Measurements from ENCODE around the gene ACKR2. TPM values are rescaled to one million over a fixed set of nuclear protein-coding genes. Genes with fewer than 3 reads are reported as not detected.
A peak's percentile ranks its signal among the peaks of the same experiment; 100 is the strongest.

Gene ACKR2, protein sequence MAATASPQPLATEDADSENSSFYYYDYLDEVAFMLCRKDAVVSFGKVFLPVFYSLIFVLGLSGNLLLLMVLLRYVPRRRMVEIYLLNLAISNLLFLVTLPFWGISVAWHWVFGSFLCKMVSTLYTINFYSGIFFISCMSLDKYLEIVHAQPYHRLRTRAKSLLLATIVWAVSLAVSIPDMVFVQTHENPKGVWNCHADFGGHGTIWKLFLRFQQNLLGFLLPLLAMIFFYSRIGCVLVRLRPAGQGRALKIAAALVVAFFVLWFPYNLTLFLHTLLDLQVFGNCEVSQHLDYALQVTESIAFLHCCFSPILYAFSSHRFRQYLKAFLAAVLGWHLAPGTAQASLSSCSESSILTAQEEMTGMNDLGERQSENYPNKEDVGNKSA
- total RNA-seq: 19.0 TPM

- DNase-seq (ENCODE audit: low spot score): no peak
- intact Hi-C loops (cut with DNase I): no loop called here
- no peak for ATAC-seq
These were observed at the start of gene ACKR2 for GRCh38 chr3:42809202-42809601. ACKR2 (plus strand) TSS chr3:42809445; CDS start chr3:42864503, 55,058 bp downstream.

DNA sequence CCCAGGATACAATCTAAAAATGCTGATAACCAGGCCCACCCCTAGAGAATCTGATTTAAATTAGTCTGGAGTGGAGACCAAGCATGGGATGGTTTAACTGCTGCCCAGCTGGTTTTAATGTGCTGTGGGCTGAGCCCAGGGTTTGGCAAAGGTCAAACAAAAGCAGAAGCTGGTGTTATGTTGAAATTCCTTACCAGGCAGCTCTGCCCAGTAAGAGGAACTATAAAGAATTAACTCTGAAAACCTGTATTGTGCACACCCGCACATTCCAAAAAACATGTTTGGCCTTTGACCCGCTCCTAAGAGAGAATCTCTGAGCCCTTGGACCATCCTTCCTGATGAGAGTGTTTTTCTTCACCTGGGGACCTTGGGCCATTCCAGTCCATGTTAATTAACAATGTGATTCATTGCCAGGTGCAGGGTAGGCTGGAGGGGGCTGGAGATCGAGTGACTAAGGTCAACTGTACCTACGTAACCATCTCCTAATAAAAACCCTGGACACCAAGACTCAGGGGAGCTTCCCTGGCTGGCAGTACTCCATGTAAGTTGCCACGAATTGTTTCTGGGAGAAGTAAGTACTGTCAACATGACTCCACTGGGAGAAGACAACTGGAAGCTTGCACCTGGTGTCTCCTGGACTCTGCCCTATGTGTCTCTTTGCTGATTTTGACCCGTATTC, 47.1 kb upstream of the ACKR2 start:
- intact Hi-C loops (cut with DNase I): no loop called here
- no peak for DNase-seq (ENCODE audit: low spot score)
- peak; percentile 71 for ATAC-seq

GRCh38 chr3:42763021-42763420, 46.2 kb upstream of the ACKR2 start:
- intact Hi-C loops (cut with DNase I): no loop called here
- no peak for DNase-seq (ENCODE audit: low spot score)
- ATAC-seq: no peak

- intact Hi-C loops (cut with DNase I): no loop called here
- no peak for ATAC-seq
- no peak for DNase-seq (ENCODE audit: low spot score)
These were observed 45.1 kb upstream of the ACKR2 start for GRCh38 chr3:42764115-42764514.

DNA sequence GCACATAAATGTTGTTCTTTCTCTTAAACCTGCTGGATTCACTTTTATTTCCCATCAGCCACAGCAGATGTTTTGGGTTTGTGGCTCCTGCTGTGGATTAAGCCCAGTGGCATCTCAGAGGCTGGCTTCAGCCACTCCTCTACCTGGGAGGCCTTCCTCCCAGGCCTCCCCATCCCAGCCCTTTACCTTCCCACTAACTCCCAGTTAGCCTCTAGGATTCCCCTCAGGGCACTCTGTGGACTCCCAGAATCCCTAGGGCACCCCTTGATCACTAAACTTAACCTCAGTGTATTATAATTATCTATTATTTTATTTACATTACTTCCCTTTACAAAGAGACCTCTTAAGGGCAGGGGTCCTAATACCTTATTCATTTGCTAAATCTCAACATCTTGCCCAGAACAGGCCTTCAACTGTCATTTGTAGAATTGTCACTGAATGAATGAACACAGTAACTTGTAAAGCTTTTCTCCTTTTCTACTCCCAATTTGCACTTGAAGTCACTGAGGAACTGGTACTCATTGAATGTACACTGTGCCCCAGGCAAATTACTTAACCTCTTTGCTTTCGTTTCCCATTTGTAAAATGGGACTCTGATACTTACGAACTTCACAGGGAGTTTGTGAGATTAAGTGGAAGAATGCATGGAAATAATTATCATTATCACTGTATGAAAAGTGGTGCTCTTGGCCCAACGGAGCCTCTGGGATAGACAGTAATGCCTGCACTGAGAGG, 44.5 kb upstream of the ACKR2 start:
- intact Hi-C loops (cut with DNase I): no loop called here
- ATAC-seq: no peak
- no peak for DNase-seq (ENCODE audit: low spot score)

- no peak for DNase-seq (ENCODE audit: low spot score)
- no peak for ATAC-seq
- intact Hi-C loops (cut with DNase I): no loop called here
These were observed 39.6 kb upstream of the ACKR2 start for GRCh38 chr3:42769477-42770131.

GRCh38 chr3:42771271-42771670, 38.0 kb upstream of the ACKR2 start:
- DNase-seq (ENCODE audit: low spot score): no peak
- intact Hi-C loops (cut with DNase I): no loop called here
- no peak for ATAC-seq

DNA sequence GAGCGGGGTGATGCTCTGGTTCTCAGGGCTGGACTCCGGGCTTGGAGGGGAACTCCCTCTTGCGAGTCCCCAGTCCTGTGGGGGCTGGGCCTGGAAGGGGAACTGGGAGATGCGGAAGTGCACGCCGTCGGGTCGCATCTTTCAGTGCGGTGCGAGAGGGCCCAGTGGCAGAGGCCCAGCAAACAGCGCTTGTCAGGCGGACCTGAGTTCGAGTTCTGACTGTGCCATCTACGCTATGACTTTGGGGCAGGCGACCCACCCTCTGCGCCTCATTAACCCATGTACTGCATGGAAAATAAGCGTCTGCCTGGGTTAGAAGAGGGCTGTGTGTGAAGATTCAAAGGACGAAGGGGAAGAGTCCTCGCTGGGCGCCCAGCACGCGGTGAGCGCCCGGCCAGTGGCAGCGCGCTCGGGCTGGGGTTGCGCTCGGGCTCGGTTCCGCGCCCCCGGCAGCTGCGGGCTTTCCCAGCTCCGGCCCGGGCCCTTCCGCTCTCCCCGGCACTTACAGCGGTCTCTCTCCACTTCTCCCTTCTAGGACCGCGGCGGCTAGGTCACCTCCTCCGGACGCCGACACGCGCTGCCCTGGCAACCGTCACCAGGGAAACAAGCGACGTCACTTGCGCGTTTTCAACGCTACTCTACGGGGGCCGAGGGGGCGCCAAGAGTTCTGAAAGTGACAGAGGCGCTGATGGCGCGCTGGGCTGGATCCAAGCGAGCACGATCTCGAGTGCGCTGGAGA, 36.4 kb upstream of the ACKR2 start, which contains the start of gene CCDC13:
CCDC13 (minus strand) TSS at position 584 of the 739 bp plus-strand sequence. CDS start 14,908 bp downstream, outside the sequence.
- intact Hi-C loops (cut with DNase I): no loop called here
- ATAC-seq: peak; percentile 98
- DNase-seq (ENCODE audit: low spot score): peak; percentile 98

DNA sequence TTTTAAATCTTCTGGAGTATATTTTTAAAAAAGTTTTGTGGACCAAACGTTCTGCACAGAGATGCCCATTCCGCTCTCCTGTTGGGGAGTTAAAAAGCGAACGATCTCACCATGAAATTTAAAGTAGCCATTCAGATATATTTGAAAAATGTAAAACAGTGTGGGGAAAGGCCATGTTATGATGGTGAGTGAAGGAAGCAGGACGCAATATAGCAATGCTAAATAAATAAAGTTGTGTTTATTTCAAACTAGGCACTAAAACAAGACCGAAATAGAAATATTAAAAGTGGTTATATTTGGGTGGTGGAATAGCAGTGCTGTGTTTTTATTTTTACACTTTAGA, 35.9 kb upstream of the ACKR2 start:
- intact Hi-C loops (cut with DNase I): no loop called here
- ATAC-seq (no peak), DNase-seq (ENCODE audit: low spot score) (no peak)

DNA sequence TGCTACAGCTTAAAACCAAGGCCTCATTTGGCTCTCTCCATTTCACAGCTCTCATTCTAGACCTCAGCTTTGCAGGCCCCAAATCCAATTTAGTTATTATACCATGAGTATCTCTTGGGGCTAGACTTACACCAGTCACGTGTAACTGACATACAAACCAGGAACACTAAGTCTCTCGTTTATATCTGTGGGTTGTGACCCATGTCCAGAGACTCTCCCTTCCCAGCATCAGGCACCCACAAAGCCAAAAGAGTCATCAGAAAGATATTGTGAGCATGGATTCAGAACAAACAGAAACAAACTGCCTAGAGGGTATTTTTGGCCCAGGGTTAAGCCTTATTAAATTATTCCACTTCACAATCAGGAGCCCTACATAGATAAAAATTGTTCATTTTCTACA, 30.6 kb upstream of the ACKR2 start:
- peak; percentile 83 for ATAC-seq
- DNase-seq (ENCODE audit: low spot score): no peak
- intact Hi-C loops (cut with DNase I): no loop called here

DNA sequence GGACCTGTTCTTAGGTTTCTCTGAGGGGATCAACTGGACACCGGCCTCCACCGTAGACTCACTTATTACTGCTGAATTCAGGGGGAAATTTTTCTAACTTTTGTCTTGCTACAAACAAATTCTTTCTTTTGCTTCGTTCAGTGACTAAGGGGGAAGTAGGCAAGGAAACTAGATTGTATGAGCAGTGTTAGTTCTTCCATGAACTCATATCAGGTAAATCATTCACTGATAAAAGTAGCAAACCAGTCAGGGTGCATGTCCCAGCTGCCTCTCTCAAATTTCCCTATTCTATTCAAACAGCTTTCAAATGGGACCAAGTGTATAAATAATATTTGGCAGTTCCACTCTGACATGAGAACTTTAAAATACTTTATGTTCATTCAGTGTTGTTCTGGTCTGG, 28.8 kb upstream of the ACKR2 start:
- ATAC-seq: no peak

DNA sequence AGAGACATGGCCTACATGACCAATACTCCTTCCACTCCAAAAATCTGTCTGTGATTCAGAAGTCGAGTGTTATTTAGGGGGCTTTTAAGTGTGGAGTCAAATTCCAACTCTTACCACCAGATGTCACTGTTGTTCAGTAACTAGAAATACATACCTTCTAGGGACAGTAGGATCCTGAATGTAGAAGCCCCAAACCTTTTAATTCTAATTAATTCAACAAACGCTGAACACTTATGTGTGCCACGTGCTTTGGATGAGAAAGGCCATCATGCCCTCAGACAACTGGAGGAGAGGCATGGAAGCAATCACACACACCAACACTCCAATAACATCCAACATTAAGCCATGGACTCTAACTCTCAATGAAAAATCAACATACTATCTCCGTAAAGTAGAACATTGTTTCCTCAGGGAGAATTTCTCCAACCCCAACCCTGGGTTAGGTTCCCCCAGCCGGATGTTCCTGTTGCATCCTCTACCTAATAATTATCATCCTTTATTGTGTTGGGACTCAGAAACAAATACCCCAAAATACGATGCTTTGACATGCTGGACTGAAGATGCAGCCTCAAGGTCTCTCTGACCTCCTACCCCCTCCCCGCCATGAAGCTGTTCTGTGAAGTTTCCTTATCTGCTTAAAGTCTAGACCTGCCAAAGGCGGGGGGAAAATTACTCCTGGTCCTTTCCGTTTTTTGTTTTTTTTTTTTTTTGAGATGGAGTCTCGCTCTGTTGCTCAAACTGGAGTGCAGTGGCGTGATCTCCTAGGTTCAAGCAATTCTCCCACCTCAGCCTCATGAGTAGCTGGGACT, 28.1 kb upstream of the ACKR2 start:
- peak; percentile 68 for ATAC-seq
- no peak for DNase-seq (ENCODE audit: low spot score)
- intact Hi-C loops (cut with DNase I): loop anchor here (5.0 kb wide), 1 partner anchor 101 kb away; no protein-coding TSS in a partner anchor

More for the DNA sequence above, 28.8 kb upstream of the ACKR2 start:
- intact Hi-C loops (cut with DNase I): loop anchor here (5.0 kb wide), 1 partner anchor 102 kb away; no protein-coding TSS in a partner anchor
- DNase-seq (ENCODE audit: low spot score): no peak

DNA sequence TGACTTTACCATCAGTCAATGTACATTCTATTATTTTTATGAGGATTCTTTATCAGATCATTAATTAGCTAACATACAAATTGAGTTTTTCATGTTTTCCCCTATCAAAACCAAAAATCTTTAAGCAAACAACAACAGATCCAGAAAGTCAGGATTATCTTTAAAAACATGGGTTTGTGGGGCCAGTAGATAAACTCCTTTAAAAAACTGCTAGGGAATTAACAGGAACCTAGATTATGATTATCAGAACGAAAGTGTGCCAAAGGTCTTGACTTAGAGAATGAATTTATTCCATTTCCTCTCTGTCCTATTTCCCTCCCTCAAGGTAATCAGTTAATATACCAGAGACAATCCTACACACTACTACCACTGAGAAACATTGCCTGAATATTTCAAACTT, 23.0 kb upstream of the ACKR2 start:
- intact Hi-C loops (cut with DNase I): no loop called here
- ATAC-seq: no peak
- no peak for DNase-seq (ENCODE audit: low spot score)

GRCh38 chr3:42786631-42787030, 22.6 kb upstream of the ACKR2 start:
- ATAC-seq (no peak), DNase-seq (ENCODE audit: low spot score) (no peak)
- intact Hi-C loops (cut with DNase I): no loop called here

DNA sequence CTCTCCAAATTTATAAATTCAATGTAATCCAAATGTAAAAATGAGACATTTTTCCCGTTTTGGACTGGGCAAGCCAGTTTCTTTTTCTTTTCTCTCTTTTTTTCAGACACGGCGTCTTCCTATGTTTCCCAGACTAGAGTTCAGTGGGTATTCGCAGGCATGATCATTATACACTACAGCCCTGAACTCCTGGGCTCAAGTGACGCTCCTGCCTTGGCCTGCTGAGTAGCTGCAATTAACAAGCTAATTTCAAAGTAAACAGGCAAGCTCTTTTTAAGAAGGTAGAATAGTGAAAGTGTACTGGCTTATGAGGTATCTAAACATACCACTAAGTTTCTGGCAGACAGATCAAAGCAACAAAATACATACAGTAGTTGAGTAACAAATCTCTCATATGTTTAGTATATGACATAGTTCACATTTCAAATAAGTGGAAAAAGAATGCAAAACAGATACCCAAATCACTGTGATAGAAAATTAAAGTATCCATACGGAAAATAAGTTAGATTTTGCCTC, 18.5 kb upstream of the ACKR2 start:
- intact Hi-C loops (cut with DNase I): no loop called here
- ATAC-seq: no peak
- no peak for DNase-seq (ENCODE audit: low spot score)

- intact Hi-C loops (cut with DNase I): no loop called here
- DNase-seq (ENCODE audit: low spot score): no peak
- ATAC-seq: no peak
These were observed 13.5 kb upstream of the ACKR2 start for GRCh38 chr3:42795621-42796181.

DNA sequence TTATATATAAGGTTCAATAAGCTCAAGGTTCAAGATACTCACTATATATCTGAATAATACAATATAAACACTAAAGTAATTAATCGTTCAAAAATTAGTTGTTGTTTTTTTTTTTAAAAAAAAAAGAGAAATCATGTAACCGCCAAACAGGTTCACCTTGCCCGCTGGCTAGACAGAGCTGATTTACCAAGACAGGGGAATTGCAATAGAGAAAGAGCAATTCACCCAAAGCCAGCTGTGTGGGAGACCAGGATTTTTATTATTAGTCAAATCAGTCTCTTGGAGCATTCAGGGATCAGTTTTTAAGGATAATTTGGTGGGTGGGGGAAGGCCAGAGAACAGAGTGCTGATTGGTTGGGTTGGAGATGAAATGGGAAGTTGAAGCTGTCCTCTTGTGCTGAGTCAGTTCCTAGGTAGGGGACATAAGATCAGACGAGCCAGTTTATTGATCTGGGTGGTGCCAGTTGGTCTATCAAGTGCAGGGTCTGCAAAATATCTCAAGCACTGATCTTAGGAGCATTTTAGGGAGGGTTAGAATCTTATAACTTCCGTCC, 12.8 kb upstream of the ACKR2 start:
- intact Hi-C loops (cut with DNase I): no loop called here
- ATAC-seq (no peak), DNase-seq (ENCODE audit: low spot score) (no peak)

Data from sciatic nerve (tissue), 2 donors.